PC-3 (cell line): ENCODE data around the gene FAM13A. TPM values are rescaled to one million over a fixed set of nuclear protein-coding genes. Genes with fewer than 3 reads are reported as not detected.

Source experiments
- ATAC-seq: fragments of 200-7000 bp; cut with Tn5 transposase; 2 replicates; pipeline ENCODE4 v1.9.1; 2020; ENCODE audit warnings: mild to moderate bottlenecking, moderate library complexity
- BruUV-seq: library from RNA; stranded (reverse); fragments of 400-500 nt; replicated peaks from 2 replicates; lab custom pipeline; 2021; lab: Mats Ljungman, UMichigan
- CTCF ChIA-PET: fragments of 300-600 bp; sonication (Branson Sonifier 250); formaldehyde crosslinking; loops from one replicate; lab custom pipeline; 2022; ENCODE audit warnings: antibody characterized with exemption; lab: Charles Lee
- POLR2A ChIA-PET: fragments of 300-600 bp; sonication (Branson Sonifier 250); formaldehyde crosslinking; loops from one replicate; lab custom pipeline; 2022; ENCODE audit warnings: antibody characterized with exemption; ENCODE audit not compliant: unreplicated experiment; lab: Charles Lee
- DNase-seq: peaks from one replicate; pipeline ENCODE4 v3.0.0-alpha.2; 2015
- H2AFZ ChIP-seq: fragments of 300-600 bp; sonication (generic); 2 replicates; pipeline ENCODE4 v1.6.0; 2016; ENCODE audit warnings: antibody characterized with exemption, low read length
- H3F3A ChIP-seq: fragments of 300-600 bp; sonication (generic); one replicate; pipeline ENCODE4 v1.6.0; 2017; ENCODE audit warnings: antibody characterized with exemption, low read length, control low read depth, mild to moderate bottlenecking; ENCODE audit not compliant: unreplicated experiment
- H3K27ac ChIP-seq: fragments of 300-600 bp; sonication (generic); 2 replicates; pipeline ENCODE4 v1.5.1; 2016; ENCODE audit warnings: mild to moderate bottlenecking, low read length
- H3K27me3 ChIP-seq: fragments of 300-600 bp; sonication (generic); 2 replicates; pipeline ENCODE4 v1.6.1; 2016; ENCODE audit warnings: low read length, mixed read lengths
- H3K36me3 ChIP-seq: fragments of 300-600 bp; sonication (generic); 2 replicates; pipeline ENCODE4 v1.6.1; 2016; ENCODE audit warnings: low read depth, mixed run types, low read length, mixed read lengths
- H3K4me1 ChIP-seq: fragments of 300-600 bp; sonication (generic); 2 replicates; pipeline ENCODE4 v1.5.1; 2016; ENCODE audit warnings: low read length; ENCODE audit not compliant: insufficient read depth
- H3K4me2 ChIP-seq: fragments of 300-600 bp; sonication (generic); 2 replicates; pipeline ENCODE4 v1.6.0; 2016; ENCODE audit warnings: low read length
- H3K4me3 ChIP-seq: fragments of 300-600 bp; sonication (generic); 2 replicates; pipeline ENCODE4 v1.5.1; 2016; ENCODE audit warnings: mild to moderate bottlenecking, low read length, mixed read lengths
- H3K79me2 ChIP-seq: fragments of 300-600 bp; sonication (generic); 2 replicates; pipeline ENCODE4 v1.6.1; 2017; ENCODE audit warnings: low read length, mixed read lengths
- H3K9ac ChIP-seq: fragments of 300-600 bp; sonication (generic); 2 replicates; pipeline ENCODE4 v1.6.0; 2016; ENCODE audit warnings: mild to moderate bottlenecking, low read length
- H3K9me2 ChIP-seq: fragments of 300-600 bp; sonication (generic); replicated peaks from 2 replicates; pipeline ENCODE4 v1.6.1; 2016; ENCODE audit warnings: mixed run types, low read length, mixed read lengths
- H3K9me3 ChIP-seq: fragments of 300-600 bp; sonication (generic); 2 replicates; pipeline ENCODE4 v1.6.1; 2016; ENCODE audit warnings: low read length, mixed read lengths
- H4K20me1 ChIP-seq: fragments of 300-600 bp; sonication (generic); 2 replicates; pipeline ENCODE4 v1.6.1; 2016; ENCODE audit warnings: low read length, mixed read lengths
- CTCF ChIP-seq: fragments of 300-600 bp; sonication (generic); conservative IDR thresholded peaks from 2 replicates; pipeline ENCODE4 v1.5.1; 2017; ENCODE audit warnings: antibody characterized with exemption, low read depth, mild to moderate bottlenecking, low read length
- EZH2 ChIP-seq: fragments of 300-600 bp; sonication (generic); IDR thresholded peaks from one replicate; pipeline ENCODE4 v1.6.1; 2017; ENCODE audit warnings: antibody characterized with exemption, mild to moderate bottlenecking, low read length; ENCODE audit not compliant: unreplicated experiment
- EZH2phosphoT487 ChIP-seq: fragments of 300-600 bp; sonication (generic); IDR thresholded peaks from 2 replicates; pipeline ENCODE4 v1.6.1; 2018; ENCODE audit warnings: mild to moderate bottlenecking, antibody characterized with exemption, low read length, borderline replicate concordance
- intact Hi-C: fragments of 100-400 bp; cut with micrococcal nuclease; formaldehyde crosslinking; loops from 2 replicates; pipeline ENCODE4 v1.9.0; 2023
- total RNA-seq: library from RNA; depleted of rRNA; stranded (reverse); fragments of >200 nt; gene quantifications from 2 replicates; pipeline ENCODE4 v1.2.3, GENCODE V29; 2014

Gene FAM13A
- total RNA-seq, 1 experiment from 2014 or later, result 8.6 TPM

GRCh38 chr4:88981556-88981955 lies 75.4 kb downstream of the FAM13A start:
- H3K27me3 ChIP-seq, result no peaks in the 10 kb centered on the region
- intact Hi-C loops, result no loop called here
- no peak overlapping the region for H3K4me3 ChIP-seq
- no peaks in the 10 kb centered on the region for H4K20me1 ChIP-seq
- CTCF ChIA-PET, result interaction anchor here (0.6 kb wide), 1 partner anchor 8 kb away, joined by 3 read pairs; no protein-coding TSS in a partner anchor
- H3K79me2 ChIP-seq, result no peaks in the 10 kb centered on the region
- no peaks in the 10 kb centered on the region for H3K36me3 ChIP-seq
- DNase-seq (no peak), ATAC-seq (no peak)
- no TSS peak for BruUV-seq
- no peaks in the 10 kb centered on the region for H3K9me2 ChIP-seq
- POLR2A ChIA-PET, result no interaction called here
- no peak overlapping the region for H3K9ac ChIP-seq
- H2AFZ ChIP-seq, result no peak overlapping the region
- H3K9me3 ChIP-seq, result no peaks in the 10 kb centered on the region
- no peak overlapping the region for H3K27ac ChIP-seq
- TF ChIP-seq EZH2 (no peak), CTCF (no peak), EZH2phosphoT487 (no peak)
- H3K4me1 ChIP-seq, result no peaks in the 10 kb centered on the region
- no peak overlapping the region for H3K4me2 ChIP-seq
- no peaks in the 10 kb centered on the region for H3F3A ChIP-seq

- Histone ChIP-seq H3F3A (no peaks in the 10 kb centered on the region), H3K9me3 (no peaks in the 10 kb centered on the region), H3K27me3 (no peaks in the 10 kb centered on the region), H4K20me1 (no peaks in the 10 kb centered on the region), H3K4me1 (no peaks in the 10 kb centered on the region), H3K36me3 (no peaks in the 10 kb centered on the region), H3K4me3 (no peak overlapping the region), H3K79me2 (no peaks in the 10 kb centered on the region), H3K9me2 (no peaks in the 10 kb centered on the region), H3K4me2 (no peak overlapping the region), H3K27ac (no peak overlapping the region), H2AFZ (no peak overlapping the region), H3K9ac (no peak overlapping the region)
- intact Hi-C loops, result no loop called here
- no TSS peak for BruUV-seq
- POLR2A ChIA-PET, result no interaction called here
- no peak for TF ChIP-seq EZH2
- no peak for TF ChIP-seq EZH2phosphoT487
- no peak for TF ChIP-seq CTCF
- CTCF ChIA-PET, result no interaction called here
- DNase-seq (no peak), ATAC-seq (no peak)
These were observed 77.7 kb downstream of the FAM13A start for GRCh38 chr4:88979276-88979675.

GRCh38 chr4:88976775-88977035 lies 80.3 kb downstream of the FAM13A start:
- intact Hi-C loops, result no loop called here
- no peaks in the 10 kb centered on the region for H4K20me1 ChIP-seq
- H3K79me2 ChIP-seq, result no peaks in the 10 kb centered on the region
- no peak overlapping the region for H3K9ac ChIP-seq
- DNase-seq, result no peak
- H3K36me3 ChIP-seq, result no peaks in the 10 kb centered on the region
- ChIA-PET CTCF (no interaction called here), POLR2A (no interaction called here)
- TF ChIP-seq CTCF (no peak), EZH2 (no peak), EZH2phosphoT487 (no peak)
- H3K9me3 ChIP-seq, result no peaks in the 10 kb centered on the region
- H3K9me2 ChIP-seq, result no peaks in the 10 kb centered on the region
- H3K27ac ChIP-seq, result no peak overlapping the region
- ATAC-seq, result no peak
- H3K4me2 ChIP-seq, result no peak overlapping the region
- H3K4me3 ChIP-seq, result no peak overlapping the region
- no peaks in the 10 kb centered on the region for H3K4me1 ChIP-seq
- no TSS peak for BruUV-seq
- H3F3A ChIP-seq, result no peaks in the 10 kb centered on the region
- no peak overlapping the region for H2AFZ ChIP-seq
- H3K27me3 ChIP-seq, result no peaks in the 10 kb centered on the region
